GM21717 (cell line): ENCODE results near the gene CSNK1A1L.

Experiments
- ATAC-seq: cut with Tn5 transposase; IDR thresholded peaks from one replicate; pipeline ENCODE4 v1.9.1; 2021; ENCODE audit warnings: mild to moderate bottlenecking, moderate library complexity; ENCODE audit not compliant: unreplicated experiment

CSNK1A1L gene

GRCh38 chr13:37105251-37105714 is at the start of gene CSNK1A1L:
Gene CSNK1A1L (minus strand): TSS chr13:37105664. CDS start chr13:37105256, 408 bp downstream.
- ATAC-seq = no peak

GRCh38 chr13:37149380-37149779 is 43.9 kb upstream of the CSNK1A1L start:
- no peak for ATAC-seq

- no peak for ATAC-seq
These were observed 43.0 kb upstream of the CSNK1A1L start for GRCh38 chr13:37148501-37148900.

GRCh38 chr13:37144661-37145060 is 39.2 kb upstream of the CSNK1A1L start:
- ATAC-seq = no peak

GRCh38 chr13:37143911-37144310 is 38.4 kb upstream of the CSNK1A1L start:
- no peak for ATAC-seq

GRCh38 chr13:37142877-37143276 is 37.4 kb upstream of the CSNK1A1L start:
- ATAC-seq = no peak

- ATAC-seq = no peak
These were observed 35.5 kb upstream of the CSNK1A1L start for GRCh38 chr13:37141011-37141410.

- ATAC-seq = no peak
These were observed 33.9 kb upstream of the CSNK1A1L start for GRCh38 chr13:37139356-37139755.

GRCh38 chr13:37138926-37139325 is 33.5 kb upstream of the CSNK1A1L start:
- ATAC-seq = no peak

GRCh38 chr13:37138169-37138568 is 32.7 kb upstream of the CSNK1A1L start:
- ATAC-seq = no peak

- ATAC-seq = no peak
These were observed 31.2 kb upstream of the CSNK1A1L start for GRCh38 chr13:37136633-37137032.

GRCh38 chr13:37136187-37136586 is 30.7 kb upstream of the CSNK1A1L start:
- ATAC-seq = no peak

GRCh38 chr13:37134411-37135041 is 29.1 kb upstream of the CSNK1A1L start:
- ATAC-seq = no peak

GRCh38 chr13:37132211-37132610 is 26.7 kb upstream of the CSNK1A1L start:
- no peak for ATAC-seq

- ATAC-seq = no peak
These were observed 25.6 kb upstream of the CSNK1A1L start for GRCh38 chr13:37131092-37131491.

GRCh38 chr13:37129866-37130265 is 24.4 kb upstream of the CSNK1A1L start:
- no peak for ATAC-seq

- no peak for ATAC-seq
These were observed 22.3 kb upstream of the CSNK1A1L start for GRCh38 chr13:37127691-37128241.

- no peak for ATAC-seq
These were observed 17.9 kb upstream of the CSNK1A1L start for GRCh38 chr13:37123337-37123736.

- ATAC-seq = no peak
These were observed 12.6 kb upstream of the CSNK1A1L start for GRCh38 chr13:37118016-37118415.

GRCh38 chr13:37114250-37114649 is 8.8 kb upstream of the CSNK1A1L start:
- ATAC-seq = no peak

GRCh38 chr13:37113534-37113933 is 8.1 kb upstream of the CSNK1A1L start:
- no peak for ATAC-seq

- no peak for ATAC-seq
These were observed 3.7 kb upstream of the CSNK1A1L start for GRCh38 chr13:37109051-37109678.
